Measurements from ENCODE around the gene FCRL4. TPM values are rescaled to one million over a fixed set of nuclear protein-coding genes. Genes with fewer than 3 reads are reported as not detected.
"Not testable (repeated sequence)": the region's sequence is repeated elsewhere in the genome, so short reads cannot be mapped to it uniquely, and the experiment has no call there.

FCRL4 gene
- total RNA-seq, 1 experiment from 2014 or later, result not detected

GRCh38 chr1:157580179-157580827 lies 17.6 kb downstream of the FCRL4 start:
- Histone ChIP-seq H3K27me3 (ENCODE audit: control insufficient read depth, insufficient read depth, low read length) (no peaks in the 10 kb centered on the region; the same call in 1 of the 2 replicates), H3K36me3 (replicated peaks; ENCODE audit: control insufficient read depth, insufficient read depth, low read length) (no peaks in the 10 kb centered on the region), H3K4me3 (ENCODE audit: insufficient read depth, low read depth, low read length) (no peak overlapping the region)
- DNase-seq, result peak; percentile 47

- Histone ChIP-seq H3K27me3 (ENCODE audit: control insufficient read depth, insufficient read depth, low read length) (no peaks in the 10 kb centered on the region; the same call in 1 of the 2 replicates), H3K36me3 (replicated peaks; ENCODE audit: control insufficient read depth, insufficient read depth, low read length) (no peaks in the 10 kb centered on the region)
- no peak for DNase-seq
These were observed 20.5 kb downstream of the FCRL4 start for GRCh38 chr1:157577420-157577819.

GRCh38 chr1:157575744-157576143 lies 22.1 kb downstream of the FCRL4 start:
- Histone ChIP-seq H3K36me3 (replicated peaks; ENCODE audit: control insufficient read depth, insufficient read depth, low read length) (no peaks in the 10 kb centered on the region), H3K27me3 (ENCODE audit: control insufficient read depth, insufficient read depth, low read length) (no peaks in the 10 kb centered on the region; the same call in 1 of the 2 replicates), H3K4me3 (ENCODE audit: insufficient read depth, low read depth, low read length) (no peak overlapping the region)
- no peak for DNase-seq

More at GRCh38 chr1:157577420-157577819, 20.5 kb downstream of the FCRL4 start:
- H3K4me3 ChIP-seq (ENCODE audit: insufficient read depth, low read depth, low read length), result no peak overlapping the region

- no peak for DNase-seq
- H3K4me3 ChIP-seq (ENCODE audit: insufficient read depth, low read depth, low read length), result no peak overlapping the region
- no peaks in the 10 kb centered on the region; the same call in 1 of the 2 replicates for H3K27me3 ChIP-seq (ENCODE audit: control insufficient read depth, insufficient read depth, low read length)
- no peaks in the 10 kb centered on the region for H3K36me3 ChIP-seq (replicated peaks; ENCODE audit: control insufficient read depth, insufficient read depth, low read length)
These were observed 23.0 kb downstream of the FCRL4 start for GRCh38 chr1:157574836-157575235.

GRCh38 chr1:157566484-157567300 lies 31.2 kb downstream of the FCRL4 start:
- DNase-seq, result peak; percentile 9
- Histone ChIP-seq H3K36me3 (replicated peaks; ENCODE audit: control insufficient read depth, insufficient read depth, low read length) (no peaks in the 10 kb centered on the region), H3K4me3 (ENCODE audit: insufficient read depth, low read depth, low read length) (no peak overlapping the region), H3K27me3 (ENCODE audit: control insufficient read depth, insufficient read depth, low read length) (no peaks in the 10 kb centered on the region)

- H3K4me3 ChIP-seq (ENCODE audit: insufficient read depth, low read depth, low read length), result no peak overlapping the region
- DNase-seq, result no peak
- no peaks in the 10 kb centered on the region for H3K36me3 ChIP-seq (replicated peaks; ENCODE audit: control insufficient read depth, insufficient read depth, low read length)
- H3K27me3 ChIP-seq (ENCODE audit: control insufficient read depth, insufficient read depth, low read length), result no peaks in the 10 kb centered on the region
These were observed 35.4 kb downstream of the FCRL4 start for GRCh38 chr1:157562515-157562914.

- Histone ChIP-seq H3K27me3 (ENCODE audit: control insufficient read depth, insufficient read depth, low read length) (no peaks in the 10 kb centered on the region), H3K36me3 (replicated peaks; ENCODE audit: control insufficient read depth, insufficient read depth, low read length) (no peaks in the 10 kb centered on the region), H3K4me3 (ENCODE audit: insufficient read depth, low read depth, low read length) (no peak overlapping the region)
- no peak for DNase-seq
These were observed 39.8 kb downstream of the FCRL4 start for GRCh38 chr1:157558119-157558518.

GRCh38 chr1:157551694-157552693 lies 45.9 kb downstream of the FCRL4 start, which contains the start of gene FCRL5:
Gene FCRL5 (minus strand): TSS chr1:157552515. CDS start chr1:157552362, 153 bp downstream.
- no peak for DNase-seq
- Histone ChIP-seq H3K36me3 (replicated peaks; ENCODE audit: control insufficient read depth, insufficient read depth, low read length) (no peaks in the 10 kb centered on the region), H3K27me3 (ENCODE audit: control insufficient read depth, insufficient read depth, low read length) (no peaks in the 10 kb centered on the region), H3K4me3 (ENCODE audit: insufficient read depth, low read depth, low read length) (no peak within 1 kb of the TSS)

GRCh38 chr1:157548081-157548480 lies 49.8 kb downstream of the FCRL4 start:
- DNase-seq; H3K27me3 ChIP-seq (ENCODE audit: control insufficient read depth, insufficient read depth, low read length); H3K36me3 ChIP-seq (replicated peaks; ENCODE audit: control insufficient read depth, insufficient read depth, low read length); H3K4me3 ChIP-seq (ENCODE audit: insufficient read depth, low read depth, low read length): not testable (repeated sequence)

- no peaks in the 10 kb centered on the region for H3K27me3 ChIP-seq (ENCODE audit: control insufficient read depth, insufficient read depth, low read length)
- no peaks in the 10 kb centered on the region for H3K36me3 ChIP-seq (replicated peaks; ENCODE audit: control insufficient read depth, insufficient read depth, low read length)
- no peak overlapping the region for H3K4me3 ChIP-seq (ENCODE audit: insufficient read depth, low read depth, low read length)
- DNase-seq, result no peak
These were observed 55.2 kb downstream of the FCRL4 start for GRCh38 chr1:157542676-157543075.

GRCh38 chr1:157540852-157541251 lies 57.0 kb downstream of the FCRL4 start:
- Histone ChIP-seq H3K36me3 (replicated peaks; ENCODE audit: control insufficient read depth, insufficient read depth, low read length) (no peaks in the 10 kb centered on the region), H3K4me3 (ENCODE audit: insufficient read depth, low read depth, low read length) (no peak overlapping the region), H3K27me3 (ENCODE audit: control insufficient read depth, insufficient read depth, low read length) (no peaks in the 10 kb centered on the region)
- DNase-seq, result no peak

- DNase-seq, result no peak
- no peaks in the 10 kb centered on the region for H3K27me3 ChIP-seq (ENCODE audit: control insufficient read depth, insufficient read depth, low read length)
- H3K4me3 ChIP-seq (ENCODE audit: insufficient read depth, low read depth, low read length), result no peak overlapping the region
- H3K36me3 ChIP-seq (replicated peaks; ENCODE audit: control insufficient read depth, insufficient read depth, low read length), result no peaks in the 10 kb centered on the region
These were observed 57.6 kb downstream of the FCRL4 start for GRCh38 chr1:157540160-157540748.

- Histone ChIP-seq H3K27me3 (ENCODE audit: control insufficient read depth, insufficient read depth, low read length) (no peaks in the 10 kb centered on the region), H3K36me3 (replicated peaks; ENCODE audit: control insufficient read depth, insufficient read depth, low read length) (no peaks in the 10 kb centered on the region), H3K4me3 (ENCODE audit: insufficient read depth, low read depth, low read length) (no peak overlapping the region)
- DNase-seq, result no peak
These were observed 58.3 kb downstream of the FCRL4 start for GRCh38 chr1:157539568-157539967.

- no peak for DNase-seq
- Histone ChIP-seq H3K27me3 (ENCODE audit: control insufficient read depth, insufficient read depth, low read length) (no peaks in the 10 kb centered on the region), H3K36me3 (replicated peaks; ENCODE audit: control insufficient read depth, insufficient read depth, low read length) (no peaks in the 10 kb centered on the region), H3K4me3 (ENCODE audit: insufficient read depth, low read depth, low read length) (no peak overlapping the region)
These were observed 65.3 kb downstream of the FCRL4 start for GRCh38 chr1:157532569-157532968.
